GM21576 (cell line): ENCODE results near the gene SPNS1.

Source experiments
- ATAC-seq: cut with Tn5 transposase; IDR thresholded peaks from one replicate; pipeline ENCODE4 v1.9.1; 2021; ENCODE audit warnings: mild to moderate bottlenecking, moderate library complexity; ENCODE audit not compliant: unreplicated experiment

SPNS1 gene

GRCh38 chr16:29025218-29025617, 50.6 kb downstream of the SPNS1 start:
- no peak for ATAC-seq

- ATAC-seq, result no peak
Observed at GRCh38 chr16:29025735-29026134, 51.2 kb downstream of the SPNS1 start.

DNA sequence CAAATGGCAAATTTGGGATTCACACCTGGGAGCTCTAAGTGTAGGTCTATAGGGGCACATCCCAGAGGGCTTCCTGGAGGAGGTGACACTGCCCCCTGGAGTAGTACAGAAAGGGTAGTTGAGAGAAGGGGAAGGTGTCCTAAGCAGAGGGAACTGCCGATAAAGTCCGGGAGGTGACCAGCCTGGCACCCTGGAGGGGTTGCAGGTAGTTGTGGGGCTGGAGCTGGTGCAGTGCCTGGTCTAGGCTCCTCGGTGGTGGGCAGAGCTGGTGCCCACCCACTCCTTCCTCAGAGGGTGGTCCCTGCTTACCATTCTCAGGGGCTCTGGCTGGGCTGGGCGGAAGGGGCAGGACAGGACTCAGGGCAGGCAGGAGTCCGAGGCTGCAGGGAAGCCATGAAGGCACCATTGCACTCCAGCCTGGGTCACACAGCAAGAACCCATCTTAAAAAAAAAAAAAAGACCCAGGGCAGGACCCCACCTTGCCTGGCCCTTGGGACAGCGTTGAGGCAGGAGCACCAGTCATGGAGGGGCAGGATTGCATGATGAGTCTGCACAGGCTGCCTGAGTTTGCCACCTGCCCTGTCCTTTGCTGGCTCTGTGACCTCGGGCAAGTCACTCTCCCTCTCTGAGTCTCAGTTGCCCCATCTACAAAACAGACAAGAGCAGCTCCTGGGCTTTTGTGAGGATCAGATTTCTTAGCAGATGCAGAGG, 54.0 kb downstream of the SPNS1 start:
- ATAC-seq, result no peak

GRCh38 chr16:29029168-29029994, 54.8 kb downstream of the SPNS1 start:
- ATAC-seq, result no peak

GRCh38 chr16:29030086-29030840, 55.7 kb downstream of the SPNS1 start:
- no peak for ATAC-seq
